ENCODE measurements around the gene PCDHB2. TPM values are rescaled to one million over a fixed set of nuclear protein-coding genes. Genes with fewer than 3 reads are reported as not detected.

PCDHB2 gene
- polyA plus RNA-seq, 1 donor (not counting 4 experiments of a cell fraction or from before 2014, with no cell fraction given) = 0.46 TPM

GRCh38 chr5:141127305-141127704 lies 32.9 kb downstream of the PCDHB2 start:
- FAIRE-seq = no peak
- TF ChIP-seq EZH2 (IDR thresholded peaks at IDR 0.05; ENCODE audit: low read length) = no peak
- TF ChIP-seq, protein P1, sequence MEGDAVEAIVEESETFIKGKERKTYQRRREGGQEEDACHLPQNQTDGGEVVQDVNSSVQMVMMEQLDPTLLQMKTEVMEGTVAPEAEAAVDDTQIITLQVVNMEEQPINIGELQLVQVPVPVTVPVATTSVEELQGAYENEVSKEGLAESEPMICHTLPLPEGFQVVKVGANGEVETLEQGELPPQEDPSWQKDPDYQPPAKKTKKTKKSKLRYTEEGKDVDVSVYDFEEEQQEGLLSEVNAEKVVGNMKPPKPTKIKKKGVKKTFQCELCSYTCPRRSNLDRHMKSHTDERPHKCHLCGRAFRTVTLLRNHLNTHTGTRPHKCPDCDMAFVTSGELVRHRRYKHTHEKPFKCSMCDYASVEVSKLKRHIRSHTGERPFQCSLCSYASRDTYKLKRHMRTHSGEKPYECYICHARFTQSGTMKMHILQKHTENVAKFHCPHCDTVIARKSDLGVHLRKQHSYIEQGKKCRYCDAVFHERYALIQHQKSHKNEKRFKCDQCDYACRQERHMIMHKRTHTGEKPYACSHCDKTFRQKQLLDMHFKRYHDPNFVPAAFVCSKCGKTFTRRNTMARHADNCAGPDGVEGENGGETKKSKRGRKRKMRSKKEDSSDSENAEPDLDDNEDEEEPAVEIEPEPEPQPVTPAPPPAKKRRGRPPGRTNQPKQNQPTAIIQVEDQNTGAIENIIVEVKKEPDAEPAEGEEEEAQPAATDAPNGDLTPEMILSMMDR (optimal IDR thresholded peaks at IDR 0.05 in 1 of 3, IDR thresholded peaks at IDR 0.05 in 1 of 3, conservative IDR thresholded peaks at IDR 0.05 in 1 of 3; ENCODE audit: extremely low read depth in 1 of 3, insufficient read depth in 2 of 3, low read length in 3 of 3) = no peak
- dilution Hi-C loops (cut with MboI; ENCODE audit: extremely low pct_ligation_motif_present, low sequenced_read_pairs) = no loop called here

GRCh38 chr5:141135030-141135717 lies 40.8 kb downstream of the PCDHB2 start, which contains the start of gene PCDHB5:
TSS of gene PCDHB5 (plus strand) at chr5:141135206. CDS start at chr5:141135435, 229 bp downstream.
- H3K4me2 ChIP-seq (ENCODE audit: control insufficient read depth, extremely low read depth, insufficient read depth, low read depth, low read length) = no peak within 1 kb of the TSS
- no peaks in the 10 kb centered on the region for H3K9me3 ChIP-seq (ENCODE audit: control insufficient read depth, low read depth, low read length)
- H2AFZ ChIP-seq (ENCODE audit: control insufficient read depth, low read length) = no peak within 1 kb of the TSS
- peak within 1 kb of the TSS in 1 of 3 experiments; percentile 18 for H3K4me3 ChIP-seq (ENCODE audit: control insufficient read depth in 2 of 3, extremely low read depth in 1 of 3, insufficient read depth in 2 of 3, low read depth in 1 of 3, low read length in 3 of 3)
- no peaks in the 10 kb centered on the region for H3K9me1 ChIP-seq (ENCODE audit: control insufficient read depth, extremely low read depth, insufficient read depth, low read length)
- no peaks in the 10 kb centered on the region for H3K4me1 ChIP-seq (ENCODE audit: control insufficient read depth, extremely low read depth, insufficient read depth, low read length)
- no peaks in the 10 kb centered on the region for H3K79me2 ChIP-seq (ENCODE audit: control insufficient read depth, insufficient read depth, low read length)
- no peak for TF ChIP-seq EZH2 (IDR thresholded peaks at IDR 0.05; ENCODE audit: low read length)
- TF ChIP-seq, protein P1 (optimal IDR thresholded peaks at IDR 0.05 in 1 of 3, IDR thresholded peaks at IDR 0.05 in 1 of 3, conservative IDR thresholded peaks at IDR 0.05 in 1 of 3; ENCODE audit: extremely low read depth in 1 of 3, insufficient read depth in 2 of 3, low read length in 3 of 3) = peak in 1 of 3 experiments; percentile 20
- H3K27ac ChIP-seq (ENCODE audit: control insufficient read depth, insufficient read depth, low read length) = no peak within 1 kb of the TSS
- H3K27me3 ChIP-seq (ENCODE audit: control insufficient read depth, extremely low read depth, insufficient read depth, low read length) = no peaks in the 10 kb centered on the region
- no peaks in the 10 kb centered on the region for H3K36me3 ChIP-seq (ENCODE audit: control insufficient read depth in 2 of 2, extremely low read depth in 1 of 2, insufficient read depth in 2 of 2, low read length in 2 of 2)
- no peaks in the 10 kb centered on the region for H4K20me1 ChIP-seq (ENCODE audit: control insufficient read depth, extremely low read depth, insufficient read depth, low read length)
- H3K9ac ChIP-seq (ENCODE audit: control insufficient read depth, extremely low read depth, insufficient read depth, low read length) = no peak within 1 kb of the TSS
- FAIRE-seq (no peak), DNase-seq (ENCODE audit: low read depth, low spot score) (no peak)
- dilution Hi-C loops (cut with MboI; ENCODE audit: extremely low pct_ligation_motif_present, low sequenced_read_pairs) = no loop called here

More at GRCh38 chr5:141127305-141127704, 32.9 kb downstream of the PCDHB2 start:
- Histone ChIP-seq H3K27ac (ENCODE audit: control insufficient read depth, insufficient read depth, low read length) (no peak overlapping the region), H3K9me1 (ENCODE audit: control insufficient read depth, extremely low read depth, insufficient read depth, low read length) (no peaks in the 10 kb centered on the region), H3K79me2 (ENCODE audit: control insufficient read depth, insufficient read depth, low read length) (no peaks in the 10 kb centered on the region), H4K20me1 (ENCODE audit: control insufficient read depth, extremely low read depth, insufficient read depth, low read length) (no peaks in the 10 kb centered on the region), H3K27me3 (ENCODE audit: control insufficient read depth, extremely low read depth, insufficient read depth, low read length) (no peaks in the 10 kb centered on the region), H2AFZ (ENCODE audit: control insufficient read depth, low read length) (no peak overlapping the region), H3K4me3 (ENCODE audit: control insufficient read depth in 2 of 3, extremely low read depth in 1 of 3, insufficient read depth in 2 of 3, low read depth in 1 of 3, low read length in 3 of 3) (no peak overlapping the region), H3K4me2 (ENCODE audit: control insufficient read depth, extremely low read depth, insufficient read depth, low read depth, low read length) (no peak overlapping the region), H3K4me1 (ENCODE audit: control insufficient read depth, extremely low read depth, insufficient read depth, low read length) (no peaks in the 10 kb centered on the region), H3K9me3 (ENCODE audit: control insufficient read depth, low read depth, low read length) (no peaks in the 10 kb centered on the region), H3K9ac (ENCODE audit: control insufficient read depth, extremely low read depth, insufficient read depth, low read length) (no peak overlapping the region), H3K36me3 (ENCODE audit: control insufficient read depth in 2 of 2, extremely low read depth in 1 of 2, insufficient read depth in 2 of 2, low read length in 2 of 2) (no peaks in the 10 kb centered on the region)
- no peak for DNase-seq (ENCODE audit: low read depth, low spot score)

All from keratinocyte (primary cell).